Gastrocnemius medialis (tissue), 4 donors: ENCODE results near the gene PHKB. TPM values are rescaled to one million over a fixed set of nuclear protein-coding genes. Genes with fewer than 3 reads are reported as not detected.
"Not testable (repeated sequence)": the region's sequence is repeated elsewhere in the genome, so short reads cannot be mapped to it uniquely, and the experiment has no call there.

Experiments
- ATAC-seq, 2 donors: fragments of 150-250 bp; one replicate each; pipeline ENCODE4 v1.9.1; 2016
- DNase-seq, 2 donors: peaks; one replicate each; pipeline ENCODE4 v3.0.0-alpha.2; 2019
- H3K27ac ChIP-seq, 4 donors: fragments of 200-600 bp; sonication (generic); 1 replicate in 1 of 4; 2 replicates in 3 of 4; pipeline ENCODE4 v1.5.1; 2016 to 2018; ENCODE audit warnings: mild to moderate bottlenecking in 2 of 4, moderate library complexity in 1 of 4
- H3K27me3 ChIP-seq, 3 donors: fragments of 200-600 bp; sonication (generic) in 2 of 3; 1 replicate in 1 of 3; 2 replicates in 2 of 3; pipeline versions ENCODE4 v1.5.1 to v1.6.0; 2016 to 2019; ENCODE audit warnings: mild to moderate bottlenecking in 1 of 3, moderate library complexity in 1 of 3
- H3K36me3 ChIP-seq, 2 donors: fragments of 200-600 bp; sonication (generic) in 1 of 2; one replicate each; pipeline ENCODE4 v1.5.1; 2017 to 2018
- H3K4me1 ChIP-seq, 2 donors: fragments of 200-600 bp; sonication (generic) in 1 of 2; one replicate each; pipeline ENCODE4 v1.5.1; 2016 to 2017; ENCODE audit warnings: mild to moderate bottlenecking in 2 of 2
- H3K4me3 ChIP-seq, 4 donors: fragments of 200-600 bp; sonication (generic) in 3 of 4; 1 replicate in 1 of 4; 2 replicates in 3 of 4; pipeline ENCODE4 v1.5.1; 2016 to 2019; ENCODE audit warnings: mild to moderate bottlenecking in 2 of 4
- H3K9me3 ChIP-seq, 3 donors: fragments of 200-600 bp; sonication (generic) in 2 of 3; 1 replicate in 1 of 3; 2 replicates in 2 of 3; pipeline ENCODE4 v1.5.1; 2016 to 2019
- CTCF ChIP-seq, 5 experiments: fragments of 450-650 bp in 3 of 5; fragments of 200-600 bp in 2 of 5; sonication (generic) in 2 of 5; IDR thresholded peaks in 4 of 5; conservative IDR thresholded peaks in 1 of 5; 1 replicate in 4 of 5; 2 replicates in 1 of 5; pipeline ENCODE4 v1.5.1; 2016 to 2019; ENCODE audit warnings: antibody characterized with exemption in 5 of 5, mild to moderate bottlenecking in 3 of 5, moderate library complexity in 3 of 5
- POLR2A ChIP-seq, 2 donors: fragments of 450-650 bp; IDR thresholded peaks; one replicate each; pipeline ENCODE4 v1.6.1; 2017; ENCODE audit warnings: antibody characterized with exemption in 2 of 2, mild to moderate bottlenecking in 2 of 2, moderate library complexity in 2 of 2
- in situ Hi-C, 4 donors: fragments of 200-750 bp; cut with MboI; loops; one replicate each; pipeline versions ENCODE4 v1.15.0 to v1.8.0; 2017; ENCODE audit warnings: low sequenced_read_pairs in 4 of 4
- intact Hi-C: fragments of 100-400 bp; cut with DNase I; formaldehyde crosslinking; loops from one replicate; pipeline ENCODE4 v1.15.1; 2023; ENCODE audit warnings: low total_unique reads
- total RNA-seq, 4 donors: library from RNA; depleted of rRNA; stranded (reverse); fragments of >200 nt; gene quantifications; one replicate each; pipeline versions ENCODE4 v1.1.0 to v1.2.3, GENCODE V29; 2016

PHKB gene
- total RNA-seq, 4 donors from 2014 or later = 61.0 to 91.6 (median 79.8) TPM

- H3K4me1 ChIP-seq = peaks cover 35 to 60% of the 10 kb centered on the region in 2 donors
- DNase-seq (no peak), ATAC-seq (no peak)
- in situ Hi-C loops (loop anchor here in 1 of 4 donors (25.0 kb wide), 1 partner anchor 691 kb away; the partner anchor contains the start of gene ABCC12), intact Hi-C loops (no loop called here)
- TF ChIP-seq CTCF (IDR thresholded peaks at IDR 0.05 in 4 of 5, conservative IDR thresholded peaks at IDR 0.05 in 1 of 5) = no peak
- no peak for TF ChIP-seq POLR2A (IDR thresholded peaks at IDR 0.05)
- H3K4me3 ChIP-seq = no peak overlapping the region
- no peaks in the 10 kb centered on the region for H3K36me3 ChIP-seq
- H3K27me3 ChIP-seq = no peaks in the 10 kb centered on the region
- H3K9me3 ChIP-seq = no peaks in the 10 kb centered on the region
- H3K27ac ChIP-seq = no peak overlapping the region
These were observed 9.7 kb downstream of the PHKB start for GRCh38 chr16:47470810-47471209.

- intact Hi-C loops, ATAC-seq: not testable (repeated sequence)
- in situ Hi-C loops = loop anchor here in 1 of 4 donors (25.0 kb wide), 1 partner anchor 689 kb away; the partner anchor contains the start of gene ABCC12
These were observed 11.9 kb downstream of the PHKB start for GRCh38 chr16:47473004-47473403.

GRCh38 chr16:47473792-47474191, 12.7 kb downstream of the PHKB start:
- no peak for TF ChIP-seq CTCF (IDR thresholded peaks at IDR 0.05 in 4 of 5, conservative IDR thresholded peaks at IDR 0.05 in 1 of 5)
- no peak for TF ChIP-seq POLR2A (IDR thresholded peaks at IDR 0.05)
- in situ Hi-C loops = loop anchor here in 1 of 4 donors (25.0 kb wide), 1 partner anchor 689 kb away; the partner anchor contains the start of gene ABCC12
- H3K9me3 ChIP-seq = no peaks in the 10 kb centered on the region
- H3K27ac ChIP-seq = peak overlapping the region; percentile 16 to 33 (median 19)
- intact Hi-C loops = no loop called here
- H3K4me3 ChIP-seq = no peak overlapping the region
- DNase-seq = no peak
- peaks cover 34 to 55% of the 10 kb centered on the region in 2 donors for H3K4me1 ChIP-seq
- no peaks in the 10 kb centered on the region for H3K36me3 ChIP-seq
- no peaks in the 10 kb centered on the region for H3K27me3 ChIP-seq
- ATAC-seq = no peak

More at GRCh38 chr16:47473004-47473403, 11.9 kb downstream of the PHKB start:
- not testable (repeated sequence) for H3K27me3 ChIP-seq, H3K9me3 ChIP-seq, H3K4me3 ChIP-seq, DNase-seq, H3K36me3 ChIP-seq
- peak overlapping the region in 1 of 4 donors; percentile 16 for H3K27ac ChIP-seq
- peaks cover 35 to 57% of the 10 kb centered on the region in 2 donors for H3K4me1 ChIP-seq

- no peaks in the 10 kb centered on the region for H3K9me3 ChIP-seq
- intact Hi-C loops (no loop called here), in situ Hi-C loops (no loop called here)
- DNase-seq = peak in 1 of 2 donors; percentile 47
- ATAC-seq = peak; percentile 75
- H3K36me3 ChIP-seq = no peaks in the 10 kb centered on the region
- no peak overlapping the region for H3K4me3 ChIP-seq
- H3K27me3 ChIP-seq = no peaks in the 10 kb centered on the region
- no peak for TF ChIP-seq CTCF (IDR thresholded peaks at IDR 0.05 in 4 of 5, conservative IDR thresholded peaks at IDR 0.05 in 1 of 5)
- TF ChIP-seq POLR2A (IDR thresholded peaks at IDR 0.05) = no peak
- H3K4me1 ChIP-seq = peaks cover 47 to 56% of the 10 kb centered on the region in 2 donors
- peak overlapping the region; percentile 58 to 72 (median 65) for H3K27ac ChIP-seq
These were observed 14.7 kb downstream of the PHKB start for GRCh38 chr16:47475786-47476185.

GRCh38 chr16:47476654-47477345, 15.7 kb downstream of the PHKB start:
- H3K27ac ChIP-seq = peak overlapping the region; percentile 58 to 72 (median 65)
- H3K9me3 ChIP-seq = no peaks in the 10 kb centered on the region
- in situ Hi-C loops (no loop called here), intact Hi-C loops (no loop called here)
- no peaks in the 10 kb centered on the region for H3K27me3 ChIP-seq
- TF ChIP-seq CTCF (IDR thresholded peaks at IDR 0.05 in 4 of 5, conservative IDR thresholded peaks at IDR 0.05 in 1 of 5) = no peak
- TF ChIP-seq POLR2A (IDR thresholded peaks at IDR 0.05) = no peak
- H3K36me3 ChIP-seq = no peaks in the 10 kb centered on the region
- peaks cover 52 to 63% of the 10 kb centered on the region in 2 donors for H3K4me1 ChIP-seq
- H3K4me3 ChIP-seq = no peak overlapping the region
- no peak for ATAC-seq
- DNase-seq = no peak
